ENCODE results near the gene PRKCE.

DNA sequence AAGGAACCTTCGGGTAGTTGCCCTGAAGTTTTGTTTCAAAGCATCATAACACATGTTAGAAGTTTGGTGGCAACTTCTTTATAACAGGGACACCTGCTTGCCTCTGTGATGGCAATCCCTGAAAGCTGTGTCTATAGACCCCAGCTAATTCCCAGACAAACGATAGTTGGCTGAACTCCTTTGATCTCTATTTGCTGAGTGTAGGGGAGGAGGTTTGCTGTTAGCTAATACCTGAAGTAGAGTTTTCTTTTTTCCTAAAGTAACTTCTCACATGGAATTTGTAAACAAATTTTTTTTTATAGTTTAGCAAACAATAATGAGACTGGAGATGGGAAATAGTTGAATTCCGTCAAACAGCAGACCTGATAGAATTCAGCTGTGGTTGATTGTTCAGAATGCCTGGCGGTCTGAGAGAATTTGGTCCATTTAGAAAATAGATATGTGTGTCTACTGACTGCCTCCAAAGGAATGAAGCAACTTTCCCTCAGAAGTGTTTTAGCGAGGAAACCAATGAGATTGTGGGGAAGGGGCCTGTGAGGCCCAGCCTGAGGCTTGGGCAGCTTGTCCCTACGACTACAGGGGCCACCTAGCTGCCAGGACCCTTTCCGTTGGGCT lies 522.3 kb downstream of the PRKCE start:
- TF ChIP-seq POLR2A (IDR thresholded peaks at IDR 0.05) = no peak
- TF ChIP-seq, protein P1, sequence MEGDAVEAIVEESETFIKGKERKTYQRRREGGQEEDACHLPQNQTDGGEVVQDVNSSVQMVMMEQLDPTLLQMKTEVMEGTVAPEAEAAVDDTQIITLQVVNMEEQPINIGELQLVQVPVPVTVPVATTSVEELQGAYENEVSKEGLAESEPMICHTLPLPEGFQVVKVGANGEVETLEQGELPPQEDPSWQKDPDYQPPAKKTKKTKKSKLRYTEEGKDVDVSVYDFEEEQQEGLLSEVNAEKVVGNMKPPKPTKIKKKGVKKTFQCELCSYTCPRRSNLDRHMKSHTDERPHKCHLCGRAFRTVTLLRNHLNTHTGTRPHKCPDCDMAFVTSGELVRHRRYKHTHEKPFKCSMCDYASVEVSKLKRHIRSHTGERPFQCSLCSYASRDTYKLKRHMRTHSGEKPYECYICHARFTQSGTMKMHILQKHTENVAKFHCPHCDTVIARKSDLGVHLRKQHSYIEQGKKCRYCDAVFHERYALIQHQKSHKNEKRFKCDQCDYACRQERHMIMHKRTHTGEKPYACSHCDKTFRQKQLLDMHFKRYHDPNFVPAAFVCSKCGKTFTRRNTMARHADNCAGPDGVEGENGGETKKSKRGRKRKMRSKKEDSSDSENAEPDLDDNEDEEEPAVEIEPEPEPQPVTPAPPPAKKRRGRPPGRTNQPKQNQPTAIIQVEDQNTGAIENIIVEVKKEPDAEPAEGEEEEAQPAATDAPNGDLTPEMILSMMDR (IDR thresholded peaks at IDR 0.05) = no peak
